Psoas muscle (tissue), 8 donors: ENCODE results near the gene ABTB1. TPM values are rescaled to one million over a fixed set of nuclear protein-coding genes. Genes with fewer than 3 reads are reported as not detected.
"Not testable (repeated sequence)": the region's sequence is repeated elsewhere in the genome, so short reads cannot be mapped to it uniquely, and the experiment has no call there.

Source experiments
- ATAC-seq, 4 donors: fragments of 200-7000 bp; cut with Tn5 transposase; one replicate each; pipeline ENCODE4 v1.9.1; 2020; ENCODE audit warnings: moderate library complexity in 3 of 4, mild to moderate bottlenecking in 2 of 4
- DNase-seq, 2 donors: peaks; one replicate each; pipeline ENCODE4 v3.0.0-alpha.2; 2020
- H3K27ac ChIP-seq: fragments of 200-600 bp; one replicate; pipeline ENCODE4 v1.8.0; 2022
- H3K27me3 ChIP-seq, 3 donors: fragments of 200-600 bp in 1 of 3; one replicate each; pipeline versions ENCODE4 v1.6.1 to v1.8.0; 2013 to 2022; ENCODE audit warnings: low read length in 2 of 3, mild to moderate bottlenecking in 2 of 3, moderate library complexity in 1 of 3; ENCODE audit not compliant: insufficient read depth in 3 of 3
- H3K36me3 ChIP-seq, 2 donors: fragments of 200-600 bp in 1 of 2; one replicate each; pipeline versions ENCODE4 v1.6.1 to v1.8.0; 2013 to 2022; ENCODE audit warnings: low read depth in 1 of 2, mild to moderate bottlenecking in 1 of 2, moderate library complexity in 1 of 2; ENCODE audit not compliant: insufficient read depth in 1 of 2
- H3K4me1 ChIP-seq: fragments of 200-600 bp; one replicate; pipeline ENCODE4 v1.8.0; 2022
- H3K4me3 ChIP-seq: fragments of 200-600 bp; one replicate; pipeline ENCODE4 v1.8.0; 2022; ENCODE audit warnings: mild to moderate bottlenecking
- H3K9me3 ChIP-seq: fragments of 200-600 bp; one replicate; pipeline ENCODE4 v1.8.0; 2022
- WGBS, 3 donors: extraction: QIAGEN DNeasy Blood & Tissue Kit; methylation state at CpG; one replicate each; pipeline versions ENCODE4 v1.1.6 to v1.1.7; 2013; 5-methylcytosine and 5-hydroxymethylcytosine counted together
- intact Hi-C, 2 donors: fragments of 100-400 bp; cut with DNase I; formaldehyde crosslinking; loops; one replicate each; pipeline versions ENCODE4 v1.11.0 to v1.14.2; 2022
- polyA plus RNA-seq, 3 donors: library from polyadenylated mRNA; stranded (reverse); fragments of 200-250 nt; gene quantifications; one replicate each; pipeline ENCODE4 v1.2.3, GENCODE V29; 2013
- total RNA-seq, 4 donors: library from RNA; stranded (reverse); fragmentation: NEBNext Ultra II Directional in 2 of 4; extraction: Animal tissue kit (Norgen Biotek cat#: 25700) in 2 of 4; gene quantifications; one replicate each; pipeline versions ENCODE4 v1.2.1 to v1.2.4, GENCODE V29; 2021 to 2023
- TF ChIP-seq, protein P1 (sequence below): fragments of 200-600 bp; IDR thresholded peaks from one replicate; pipeline ENCODE4 v1.8.0; 2022; ENCODE audit warnings: antibody characterized with exemption
- donor health status: healthy with polysubstance abuse.
- donor health status: DM: no; HTN: no; CAD: no; lungs with moderate emphysema.
- donor health status: Bipolar disorder and iron deficiency.
- donor health status: healthy.
- donor health status: DM: yes; HTN: yes; CAD: no.
- donor health status: DM: no; HTN: no; CAD: no.
- donor health status: DM: no; HTN: no; CAD: no.
- donor health status: DM: yes; HTN: yes; CAD: no.

Gene ABTB1
- total and polyA plus RNA-seq, 7 donors = 22.8 to 34.5 (median 30.1) TPM

DNA sequence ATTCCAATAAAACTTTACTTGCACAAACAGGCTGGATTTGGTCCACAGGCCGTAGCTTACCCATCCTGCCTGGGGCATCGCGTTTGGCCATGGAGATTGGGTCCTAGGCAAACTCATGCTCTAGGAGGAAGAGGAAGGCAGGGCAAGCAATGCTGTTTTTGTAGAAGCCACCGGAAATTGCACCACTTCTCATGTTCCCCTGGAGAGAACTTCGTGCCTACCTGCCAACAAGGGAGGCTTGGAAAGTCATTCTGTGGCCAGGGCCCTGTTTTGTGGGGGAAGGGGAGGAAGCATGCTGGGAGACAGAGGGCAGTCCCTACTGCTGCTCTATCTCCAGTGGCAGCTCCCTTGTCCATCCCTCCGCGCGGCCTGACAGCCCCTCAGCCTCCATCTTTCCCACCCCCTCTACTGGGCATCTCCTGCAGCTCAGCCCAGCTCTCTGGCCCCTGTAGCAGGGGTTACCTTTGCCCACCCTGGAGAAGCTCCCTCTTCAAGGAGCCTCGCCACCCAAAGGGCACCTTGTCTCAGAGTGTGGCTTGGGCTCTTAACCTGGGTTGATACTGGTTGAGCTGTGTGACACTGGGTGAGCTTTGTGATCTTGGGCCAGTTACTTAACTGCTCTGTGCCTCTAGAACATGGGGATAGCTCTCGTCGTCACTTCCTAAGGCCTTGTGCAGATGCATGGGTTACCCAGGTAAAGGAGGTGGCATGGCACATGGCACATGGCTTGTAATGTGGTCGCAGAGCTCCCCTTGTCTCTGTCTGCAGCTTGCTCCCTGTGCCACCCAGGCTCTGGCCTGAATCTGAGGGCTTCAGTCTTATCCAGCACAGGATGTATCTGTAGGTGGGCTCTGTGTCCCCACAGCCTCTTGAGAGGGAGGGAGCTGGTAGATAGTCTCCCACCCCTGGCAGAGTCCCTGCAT lies 6.1 kb downstream of the ABTB1 start:
- DNase-seq (peak; percentile 27 to 60), ATAC-seq (peak; percentile 63 to 78 (median 74))
- intact Hi-C loops = no loop called here
- Histone ChIP-seq H3K27ac (peak overlapping the region; percentile 67), H3K27me3 (no peaks in the 10 kb centered on the region), H3K36me3 (peaks cover 0 to 51% of the 10 kb centered on the region in 2 donors), H3K4me1 (peaks cover 13% of the 10 kb centered on the region), H3K4me3 (no peak overlapping the region), H3K9me3 (no peaks in the 10 kb centered on the region)
- 68 to 69% (median 68%) methylated on average over 12 of the region's 12 CpGs for WGBS, 3 donors
- TF ChIP-seq, protein P1, sequence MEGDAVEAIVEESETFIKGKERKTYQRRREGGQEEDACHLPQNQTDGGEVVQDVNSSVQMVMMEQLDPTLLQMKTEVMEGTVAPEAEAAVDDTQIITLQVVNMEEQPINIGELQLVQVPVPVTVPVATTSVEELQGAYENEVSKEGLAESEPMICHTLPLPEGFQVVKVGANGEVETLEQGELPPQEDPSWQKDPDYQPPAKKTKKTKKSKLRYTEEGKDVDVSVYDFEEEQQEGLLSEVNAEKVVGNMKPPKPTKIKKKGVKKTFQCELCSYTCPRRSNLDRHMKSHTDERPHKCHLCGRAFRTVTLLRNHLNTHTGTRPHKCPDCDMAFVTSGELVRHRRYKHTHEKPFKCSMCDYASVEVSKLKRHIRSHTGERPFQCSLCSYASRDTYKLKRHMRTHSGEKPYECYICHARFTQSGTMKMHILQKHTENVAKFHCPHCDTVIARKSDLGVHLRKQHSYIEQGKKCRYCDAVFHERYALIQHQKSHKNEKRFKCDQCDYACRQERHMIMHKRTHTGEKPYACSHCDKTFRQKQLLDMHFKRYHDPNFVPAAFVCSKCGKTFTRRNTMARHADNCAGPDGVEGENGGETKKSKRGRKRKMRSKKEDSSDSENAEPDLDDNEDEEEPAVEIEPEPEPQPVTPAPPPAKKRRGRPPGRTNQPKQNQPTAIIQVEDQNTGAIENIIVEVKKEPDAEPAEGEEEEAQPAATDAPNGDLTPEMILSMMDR = no peak

DNA sequence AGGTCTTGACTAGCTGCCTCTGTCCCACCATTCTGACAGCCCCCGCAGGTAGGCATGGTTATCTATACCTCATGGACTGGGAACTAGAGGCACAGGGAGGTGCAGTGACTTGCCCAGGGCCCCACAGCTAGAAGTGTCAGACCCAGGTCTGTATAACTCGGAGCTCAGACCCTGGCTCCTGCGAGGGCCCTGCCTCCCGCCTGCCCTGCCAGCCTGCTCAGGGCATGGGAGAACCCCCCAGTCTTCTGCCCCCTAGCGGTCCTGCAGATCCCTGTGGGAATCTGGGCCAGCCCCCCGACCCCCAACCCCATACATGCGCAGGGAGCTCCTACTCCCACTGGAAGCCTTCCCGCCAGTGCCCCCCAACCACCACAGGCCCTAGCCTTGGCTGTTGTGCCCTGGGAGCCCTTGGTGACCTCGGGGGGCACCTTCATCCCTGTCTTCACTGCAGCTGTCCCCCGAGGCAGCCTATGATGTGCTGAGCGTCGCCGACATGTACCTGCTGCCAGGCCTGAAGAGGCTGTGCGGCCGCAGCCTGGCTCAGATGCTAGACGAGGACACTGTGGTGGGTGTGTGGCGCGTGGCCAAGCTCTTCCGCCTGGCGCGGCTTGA lies 6.9 kb downstream of the ABTB1 start:
- no peaks in the 10 kb centered on the region for H3K27me3 ChIP-seq
- intact Hi-C loops = no loop called here
- peak overlapping the region; percentile 67 for H3K27ac ChIP-seq
- H3K4me3 ChIP-seq = no peak overlapping the region
- TF ChIP-seq, protein P1 = no peak
- peaks cover 9% of the 10 kb centered on the region for H3K4me1 ChIP-seq
- no peaks in the 10 kb centered on the region for H3K9me3 ChIP-seq
- no peak for ATAC-seq
- peak in 1 of 2 donors; percentile 56 for DNase-seq
- 86 to 90% (median 89%) methylated on average over 20 to 21 of the region's 21 CpGs for WGBS, 3 donors
- H3K36me3 ChIP-seq = peaks cover 0 to 51% of the 10 kb centered on the region in 2 donors

DNA sequence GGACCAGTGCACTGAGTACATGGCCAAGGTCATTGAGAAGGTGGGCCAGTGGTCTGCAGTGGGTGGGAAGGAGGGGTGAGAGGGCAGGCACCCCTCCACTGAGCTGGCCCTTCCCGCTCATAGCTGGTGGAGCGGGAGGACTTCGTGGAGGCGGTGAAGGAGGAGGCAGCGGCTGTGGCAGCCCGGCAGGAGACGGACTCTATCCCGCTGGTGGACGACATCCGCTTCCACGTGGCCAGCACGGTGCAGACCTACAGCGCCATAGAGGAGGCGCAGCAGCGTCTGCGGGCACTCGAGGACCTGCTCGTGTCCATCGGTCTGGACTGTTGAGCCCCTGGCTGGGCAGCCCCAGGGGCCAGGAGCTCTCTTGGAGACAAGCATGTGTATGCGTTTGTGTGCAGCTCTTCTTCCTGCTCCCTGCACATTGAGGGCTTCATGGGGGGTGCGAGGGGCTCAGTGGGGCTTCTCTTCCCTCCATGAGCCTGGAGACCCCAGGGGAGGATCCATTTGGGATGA lies 7.5 kb downstream of the ABTB1 start:
- DNase-seq (peak in 1 of 2 donors; percentile 24), ATAC-seq (no peak)
- H3K27me3 ChIP-seq = no peaks in the 10 kb centered on the region
- intact Hi-C loops = no loop called here
- H3K4me1 ChIP-seq = peaks cover 9% of the 10 kb centered on the region
- H3K36me3 ChIP-seq = peaks cover 0 to 51% of the 10 kb centered on the region in 2 donors
- H3K9me3 ChIP-seq = no peaks in the 10 kb centered on the region
- WGBS, 3 donors = 95 to 97% (median 96%) methylated on average over 19 to 21 of the region's 21 CpGs
- H3K27ac ChIP-seq = no peak overlapping the region
- no peak overlapping the region for H3K4me3 ChIP-seq
- TF ChIP-seq, protein P1 = no peak

GRCh38 chr3:127680798-127681221 lies 8.1 kb downstream of the ABTB1 start:
- peaks cover 0 to 46% of the 10 kb centered on the region in 2 donors for H3K36me3 ChIP-seq

DNA sequence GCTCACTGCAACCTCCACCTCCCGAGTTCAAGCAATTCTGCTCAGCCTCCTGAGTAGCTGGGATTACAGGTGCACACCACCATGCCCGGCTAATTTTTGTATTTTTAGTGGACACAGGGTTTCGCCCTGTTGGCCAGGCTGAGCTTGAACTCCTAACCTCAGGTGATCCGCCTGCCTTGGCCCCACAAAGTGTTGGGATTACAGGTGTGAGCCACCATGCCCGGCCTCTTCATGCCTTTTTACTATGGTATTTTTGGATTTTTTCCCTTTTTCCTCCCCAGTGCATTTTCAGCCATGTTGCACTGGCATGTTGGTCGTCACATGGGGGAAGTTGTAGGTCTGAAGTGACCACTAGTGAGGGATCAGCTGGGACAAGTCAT lies 9.4 kb downstream of the ABTB1 start:
- ATAC-seq, H3K4me3 ChIP-seq, intact Hi-C loops, H3K9me3 ChIP-seq, H3K27ac ChIP-seq, H3K4me1 ChIP-seq, DNase-seq, H3K27me3 ChIP-seq: not testable (repeated sequence)
- WGBS, 3 donors = 88 to 93% (median 91%) methylated on average over 6 of the region's 6 CpGs
- H3K36me3 ChIP-seq = peaks cover 0 to 33% of the 10 kb centered on the region in 2 donors

More at GRCh38 chr3:127680798-127681221, 8.1 kb downstream of the ABTB1 start:
- Histone ChIP-seq H3K4me1 (peaks cover 9% of the 10 kb centered on the region), H3K9me3 (no peaks in the 10 kb centered on the region), H3K27ac (no peak overlapping the region), H3K4me3 (no peak overlapping the region), H3K27me3 (no peaks in the 10 kb centered on the region)
- WGBS, 3 donors = 88 to 94% (median 90%) methylated on average over 1 of the region's 1 CpG
- TF ChIP-seq, protein P1 = no peak
- ATAC-seq = no peak
- peak in 1 of 2 donors; percentile 46 for DNase-seq
- intact Hi-C loops = no loop called here
